HepG2 (cell line): Measurements from ENCODE around the gene HSPA1A. TPM values are rescaled to one million over a fixed set of nuclear protein-coding genes. Genes with fewer than 3 reads are reported as not detected.

Experiments used
- ATAC-seq: fragments of 200-7000 bp; cut with Tn5 transposase; 3 replicates; pipeline ENCODE4 v1.9.1; 2020; ENCODE audit warnings: mild to moderate bottlenecking, moderate library complexity
- BruUV-seq: library from RNA; stranded (reverse); fragments of 400-500 nt; replicated peaks from 2 replicates; lab custom pipeline; 2021; lab: Mats Ljungman, UMichigan
- CTCF ChIA-PET: fragments of 300-600 bp; formaldehyde crosslinking; extraction: SDS; loops from one replicate; lab custom pipeline; 2021; ENCODE audit warnings: low total read pairs, inconsistent platforms, low intra/inter-chr PET ratio; lab: Yijun Ruan, JAX
- POLR2A ChIA-PET: fragments of 350-600 bp; sonication (Branson Sonifier 250); formaldehyde crosslinking; loops from one replicate; lab custom pipeline; 2020; ENCODE audit warnings: antibody characterized with exemption, inconsistent platforms; lab: Yijun Ruan, JAX
- DNase-seq: peaks from one replicate; pipeline ENCODE4 v3.0.0-alpha.2; 2015; ENCODE audit warnings: low spot score
- FAIRE-seq: peaks from 3 replicates; lab custom pipeline; 2011; peaks lifted over from hg19 to GRCh38; lab: Jason Lieb, UNC
- H2AFZ ChIP-seq: one replicate; pipeline ENCODE4 v1.6.1; 2011; ENCODE audit warnings: low read length, inconsistent platforms
- H3K27ac ChIP-seq: fragments of 300-600 bp; 3 replicates; pipeline ENCODE4 v1.8.0; 2011; ENCODE audit warnings: mixed run types, mild to moderate bottlenecking, mixed read lengths, low read length, inconsistent platforms; ENCODE audit not compliant: insufficient read depth; ENCODE audit errors: extremely low read length
- H3K27me3 ChIP-seq, 2 experiments: fragments of 200-600 bp in 1 of 2; 2 replicates in 1 of 2; 3 replicates in 1 of 2; pipeline versions ENCODE4 v1.6.0 to v1.8.0; 2011; ENCODE audit warnings: low read length in 2 of 2, mild to moderate bottlenecking in 2 of 2, moderate library complexity in 2 of 2, inconsistent platforms in 1 of 2; ENCODE audit not compliant: insufficient read depth in 2 of 2, control insufficient read depth in 1 of 2
- H3K36me3 ChIP-seq, 2 experiments: fragments of 200-600 bp in 1 of 2; replicated peaks in 1 of 2; 2 replicates in 1 of 2; 3 replicates in 1 of 2; pipeline versions ENCODE4 v1.5.1 to v1.8.0; 2011; ENCODE audit warnings: low read length in 2 of 2, inconsistent platforms in 1 of 2; ENCODE audit not compliant: insufficient read depth in 2 of 2, control insufficient read depth in 1 of 2
- H3K4me1 ChIP-seq: 2 replicates; pipeline ENCODE4 v1.5.1; 2012; ENCODE audit warnings: low read length, inconsistent platforms; ENCODE audit not compliant: insufficient read depth
- H3K4me2 ChIP-seq: 2 replicates; pipeline ENCODE4 v1.6.0; 2011; ENCODE audit warnings: low read depth, low read length, inconsistent platforms
- H3K4me3 ChIP-seq, 3 experiments: fragments of 200-600 bp in 1 of 3; sonication (generic), shearing (Covaris generic) in 1 of 3; replicated peaks in 1 of 3; 2 replicates each; pipeline ENCODE4 v1.5.1; 2011 to 2016; ENCODE audit warnings: low read length in 3 of 3, inconsistent platforms in 2 of 3, low read depth in 2 of 3, mild to moderate bottlenecking in 2 of 3, control low read depth in 1 of 3, mixed read lengths in 1 of 3; ENCODE audit not compliant: insufficient read depth in 1 of 3
- H3K79me2 ChIP-seq: one replicate; pipeline ENCODE4 v1.6.1; 2011; ENCODE audit warnings: low read length, inconsistent platforms; ENCODE audit not compliant: insufficient read depth
- H3K9ac ChIP-seq: 2 replicates; pipeline ENCODE4 v1.6.0; 2011; ENCODE audit warnings: mild to moderate bottlenecking, low read depth, low read length, inconsistent platforms; ENCODE audit not compliant: insufficient read depth
- H3K9me3 ChIP-seq: 2 replicates; pipeline ENCODE4 v1.5.1; 2012; ENCODE audit warnings: mild to moderate bottlenecking, low read length
- H4K20me1 ChIP-seq: 2 replicates; pipeline ENCODE4 v1.6.0; 2011; ENCODE audit warnings: inconsistent platforms, mild to moderate bottlenecking, low read length, moderate library complexity; ENCODE audit not compliant: insufficient read depth
- AGO2 ChIP-seq: fragments of 200-400 bp; formaldehyde crosslinking; optimal IDR thresholded peaks from 2 replicates; pipeline ENCODE3; 2017; ENCODE audit warnings: mild to moderate bottlenecking, low read depth, low read length, moderate library complexity
- FUBP1 ChIP-seq: sonication (generic); formaldehyde crosslinking; IDR thresholded peaks from 2 replicates; pipeline ENCODE4 v1.5.1; 2020; ENCODE audit warnings: missing genetic modification reagents, mild to moderate bottlenecking, borderline replicate concordance
- NCOR1 ChIP-seq: fragments of 200-600 bp; sonication (generic); IDR thresholded peaks from 2 replicates; pipeline ENCODE4 v1.7.0; 2017; ENCODE audit warnings: antibody characterized with exemption, low read length, borderline replicate concordance
- PCBP2 ChIP-seq: fragments of 200-400 bp; formaldehyde crosslinking; optimal IDR thresholded peaks from 2 replicates; pipeline ENCODE3; 2018; ENCODE audit warnings: low read length, low read depth; ENCODE audit not compliant: poor library complexity, severe bottlenecking
- RBFOX2 ChIP-seq: fragments of 200-400 bp; formaldehyde crosslinking; IDR thresholded peaks from 2 replicates; pipeline ENCODE4 v1.6.1; 2017; ENCODE audit warnings: low read depth, mild to moderate bottlenecking, low read length
- RNF219 ChIP-seq: sonication (generic); formaldehyde crosslinking; IDR thresholded peaks from 2 replicates; pipeline ENCODE4 v1.5.0; 2020; ENCODE audit warnings: mild to moderate bottlenecking, missing genetic modification reagents
- ZNF333 ChIP-seq: sonication (generic); formaldehyde crosslinking; IDR thresholded peaks from 2 replicates; pipeline ENCODE4 v1.4.0; 2020; ENCODE audit warnings: mild to moderate bottlenecking, missing genetic modification reagents, borderline replicate concordance
- ZNF589 ChIP-seq: sonication (generic); formaldehyde crosslinking; conservative IDR thresholded peaks from 2 replicates; pipeline ENCODE4 v1.8.0; 2022; ENCODE audit warnings: mild to moderate bottlenecking, moderate library complexity, missing genetic modification reagents
- WGBS: methylation state at CpG from one replicate; pipeline ENCODE4 v1.1.6; 2017; ENCODE audit warnings: low lambda C conversion rate; 5-methylcytosine and 5-hydroxymethylcytosine counted together
- in situ Hi-C: cut with HindIII; loops from 2 replicates; pipeline ENCODE4 v1.10.0; 2017; ENCODE audit warnings: low pct_unique_long_range_greater_than_20kb; ENCODE audit not compliant: extremely low pct_ligation_motif_present
- intact Hi-C: fragments of 100-400 bp; cut with micrococcal nuclease; formaldehyde crosslinking; loops from one replicate; pipeline ENCODE4 v1.10.0; 2022; ENCODE audit not compliant: unreplicated experiment
- polyA plus RNA-seq, 8 experiments: library from polyadenylated mRNA; depleted of rRNA in 3 of 8; stranded (reverse) in 7 of 8; unstranded in 1 of 8; fragments of >200 nt; fragmentation: Illumina TruSeq in 4 of 8; extraction: Trizol in 4 of 8; gene quantifications; 2 replicates each; pipeline versions ENCODE4 v1.2.1 to v1.2.3, GENCODE V29; 2011 to 2016; ENCODE audit warnings: low read depth in 4 of 8, missing spikeins in 1 of 8, mixed read lengths in 1 of 8; ENCODE audit not compliant: insufficient read depth in 1 of 8
- total RNA-seq, 5 experiments: library from RNA; depleted of rRNA; stranded (reverse); fragments of >200 nt; fragmentation: Illumina TruSeq; extraction: Trizol; gene quantifications; 2 replicates each; pipeline ENCODE4 v1.2.3, GENCODE V29; 2016; ENCODE audit warnings: low read depth in 1 of 5

Gene HSPA1A
- total and polyA plus RNA-seq, 2 of the 13 experiments (the other 11 are each of a cell fraction or from before 2014, with no cell fraction given) = 44.5 to 85.0 TPM

DNA sequence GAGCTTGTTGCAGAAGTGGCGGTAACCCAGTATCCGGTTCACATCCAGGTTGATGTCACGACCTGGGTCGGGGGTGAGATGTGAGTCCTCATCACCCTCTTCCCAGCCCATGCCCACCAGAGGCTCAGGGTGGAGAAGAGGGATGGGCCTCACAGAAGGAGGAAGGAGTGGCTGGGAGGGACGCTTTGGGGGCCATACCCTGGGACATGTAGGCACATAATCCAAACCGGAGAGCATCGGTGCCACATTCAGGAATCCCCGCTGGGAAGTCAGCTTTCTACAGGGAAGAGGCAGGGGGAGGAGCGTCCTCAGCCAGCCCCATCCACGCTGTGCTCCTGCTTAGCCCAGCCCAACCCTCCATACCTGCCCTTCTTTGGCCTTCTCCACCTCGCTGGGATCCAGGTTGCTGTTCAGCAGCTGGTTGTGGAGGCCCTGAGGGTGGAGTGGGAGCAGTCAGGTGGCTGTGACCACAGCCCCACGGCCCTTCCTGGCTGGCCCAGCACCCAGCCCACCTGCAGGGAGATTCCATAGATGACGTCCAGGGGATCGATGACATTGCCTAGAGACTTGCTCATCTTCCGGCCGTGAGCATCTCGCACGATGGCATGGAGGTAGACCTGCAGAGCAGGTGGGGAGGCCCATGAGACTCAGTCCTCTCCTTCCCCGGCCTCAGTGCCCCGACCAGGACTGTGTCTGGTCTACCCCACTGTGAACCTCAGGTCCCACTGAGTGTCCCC is 34.7 kb upstream of the HSPA1A start:
- peaks cover 49 to 56% of the 10 kb centered on the region in 2 experiments for H3K36me3 ChIP-seq
- TF ChIP-seq NCOR1 = no peak
- TF ChIP-seq AGO2 = peak; percentile 40
- TF ChIP-seq, all 625 proteins: peak for 1
- Histone ChIP-seq H3K4me2 (no peak overlapping the region), H2AFZ (no peak overlapping the region), H3K4me1 (peaks cover 37% of the 10 kb centered on the region), H3K4me3 (no peak overlapping the region), H3K9ac (no peak overlapping the region), H3K79me2 (no peaks in the 10 kb centered on the region), H3K9me3 (no peaks in the 10 kb centered on the region), H3K27me3 (no peaks in the 10 kb centered on the region), H4K20me1 (no peaks in the 10 kb centered on the region), H3K27ac (no peak overlapping the region)
- in situ Hi-C loops (no loop called here), intact Hi-C loops (no loop called here)
- no TSS peak for BruUV-seq
- CTCF ChIA-PET = no interaction called here
- FAIRE-seq (no peak), ATAC-seq (no peak), DNase-seq (no peak)
- POLR2A ChIA-PET = interaction anchor here (1.5 to 4.2 kb wide), 5 partner anchors 11 to 44 kb away, joined by 3 to 66 read pairs (median 5); partner anchors contain the start of genes CLIC1, LSM2, MSH5 and VARS1
- WGBS = over 99% methylated on average over 19 of the region's 20 CpGs

- no peaks in the 10 kb centered on the region for H4K20me1 ChIP-seq
- ATAC-seq = no peak
- no peak overlapping the region for H3K9ac ChIP-seq
- H3K4me3 ChIP-seq = no peak overlapping the region
- in situ Hi-C loops (no loop called here), intact Hi-C loops (no loop called here)
- CTCF ChIA-PET = no interaction called here
- no peaks in the 10 kb centered on the region for H3K9me3 ChIP-seq
- H2AFZ ChIP-seq = no peak overlapping the region
- no peak overlapping the region for H3K27ac ChIP-seq
- no peaks in the 10 kb centered on the region for H3K27me3 ChIP-seq
- peaks cover 29% of the 10 kb centered on the region for H3K4me1 ChIP-seq
- H3K4me2 ChIP-seq = no peak overlapping the region
- no peak for DNase-seq
- 98% methylated on average over 21 of the region's 23 CpGs for WGBS
- FAIRE-seq = no peak
- peaks cover 50 to 61% of the 10 kb centered on the region in 2 experiments for H3K36me3 ChIP-seq
- POLR2A ChIA-PET = interaction anchor here (0.9 to 1.7 kb wide), 3 partner anchors 14 to 25 kb away, joined by 3 to 5 read pairs (median 4); partner anchors contain the start of genes LSM2 and VARS1
- no TSS peak for BruUV-seq
- no peaks in the 10 kb centered on the region for H3K79me2 ChIP-seq
- peak; percentile 50; the same call in 1 of the 2 replicates for TF ChIP-seq RBFOX2
- no peak for TF ChIP-seq FUBP1
- no peak for TF ChIP-seq ZNF333 (CRISPR knock-in tag)
- TF ChIP-seq PCBP2 = no peak
- TF ChIP-seq RNF219 (CRISPR knock-in tag) = no peak
- no peak for TF ChIP-seq ZNF589 (CRISPR knock-in tag)
Observed at GRCh38 chr6:31781244-31782125, 33.9 kb upstream of the HSPA1A start.
